ELF-1 (cell line): ENCODE measurements around the gene VPS45.
"Not testable (repeated sequence)": the region's sequence is repeated elsewhere in the genome, so short reads cannot be mapped to it uniquely, and the experiment has no call there.

Source experiments
- DNase-seq: peaks from one replicate; pipeline ENCODE4 v3.0.0-alpha.2; 2016; ENCODE audit warnings: low read depth, low spot score

VPS45 gene

DNA sequence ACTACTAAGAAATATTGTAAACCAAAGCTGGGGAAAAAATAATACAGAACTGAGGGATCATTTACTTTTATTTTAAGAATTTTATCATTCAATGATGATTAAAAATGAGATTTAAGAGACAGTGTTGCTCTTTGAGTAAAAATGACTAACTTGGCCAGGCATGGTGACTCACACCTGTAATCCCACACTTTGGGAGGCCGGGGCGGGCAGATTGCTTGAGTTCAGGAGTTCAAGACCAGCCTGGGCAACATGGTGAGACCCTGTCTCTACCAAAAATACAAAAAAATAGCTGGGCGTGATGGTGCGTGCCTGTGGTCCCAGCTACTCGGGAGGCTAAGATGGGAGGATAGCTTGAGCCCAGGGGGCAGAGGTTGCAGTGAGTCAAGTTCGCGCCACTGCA lies 60.3 kb downstream of the VPS45 start:
- no peak for DNase-seq

GRCh38 chr1:150132372-150132771 lies 64.8 kb downstream of the VPS45 start:
- DNase-seq = no peak

GRCh38 chr1:150134537-150134936 lies 67.0 kb downstream of the VPS45 start:
- DNase-seq = no peak

- DNase-seq = not testable (repeated sequence)
These were observed 67.8 kb downstream of the VPS45 start for GRCh38 chr1:150135400-150135799.

DNA sequence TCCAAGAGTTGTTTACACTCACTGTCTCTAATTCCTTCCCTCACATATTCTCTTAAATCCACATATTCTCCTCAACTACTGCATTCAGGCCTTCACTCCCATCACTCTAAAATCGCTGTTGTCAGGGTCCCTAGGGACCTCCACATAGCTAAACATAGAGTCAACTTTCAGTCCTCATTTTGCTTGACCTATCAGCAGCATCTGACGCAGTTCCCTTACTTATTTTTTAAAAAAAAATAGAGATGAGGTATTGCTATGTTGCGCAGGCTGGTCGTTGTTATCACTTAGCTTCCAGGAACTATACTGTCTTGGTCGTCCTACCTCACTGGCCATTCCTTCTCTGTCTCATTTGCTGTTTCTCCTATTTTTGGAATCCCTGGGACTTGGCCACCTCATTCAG lies 70.5 kb downstream of the VPS45 start:
- DNase-seq = no peak

GRCh38 chr1:150141452-150141851 lies 73.9 kb downstream of the VPS45 start:
- no peak for DNase-seq

GRCh38 chr1:150142083-150142482 lies 74.5 kb downstream of the VPS45 start:
- DNase-seq = no peak

GRCh38 chr1:150144606-150145005 lies 77.0 kb downstream of the VPS45 start:
- DNase-seq = no peak

DNA sequence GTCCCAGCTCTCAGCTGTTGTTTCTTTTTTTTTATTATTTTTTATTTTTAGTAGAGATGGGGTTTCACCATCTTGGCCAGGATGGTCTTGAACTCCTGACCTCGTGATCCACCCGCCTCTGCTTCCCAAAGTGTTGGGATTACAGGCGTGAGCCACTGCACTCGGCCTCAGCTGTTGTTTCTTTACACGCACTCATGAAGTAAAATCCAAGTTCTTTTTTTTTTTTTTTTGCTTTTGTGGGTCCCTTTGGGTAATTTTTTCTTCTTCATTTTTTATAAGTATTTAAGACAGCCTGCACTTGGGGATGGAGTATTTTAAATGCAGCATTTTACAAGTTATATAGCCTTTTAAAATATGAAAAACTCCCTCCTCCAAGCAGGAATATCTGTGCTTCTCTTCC lies 78.4 kb downstream of the VPS45 start:
- DNase-seq = not testable (repeated sequence)

DNA sequence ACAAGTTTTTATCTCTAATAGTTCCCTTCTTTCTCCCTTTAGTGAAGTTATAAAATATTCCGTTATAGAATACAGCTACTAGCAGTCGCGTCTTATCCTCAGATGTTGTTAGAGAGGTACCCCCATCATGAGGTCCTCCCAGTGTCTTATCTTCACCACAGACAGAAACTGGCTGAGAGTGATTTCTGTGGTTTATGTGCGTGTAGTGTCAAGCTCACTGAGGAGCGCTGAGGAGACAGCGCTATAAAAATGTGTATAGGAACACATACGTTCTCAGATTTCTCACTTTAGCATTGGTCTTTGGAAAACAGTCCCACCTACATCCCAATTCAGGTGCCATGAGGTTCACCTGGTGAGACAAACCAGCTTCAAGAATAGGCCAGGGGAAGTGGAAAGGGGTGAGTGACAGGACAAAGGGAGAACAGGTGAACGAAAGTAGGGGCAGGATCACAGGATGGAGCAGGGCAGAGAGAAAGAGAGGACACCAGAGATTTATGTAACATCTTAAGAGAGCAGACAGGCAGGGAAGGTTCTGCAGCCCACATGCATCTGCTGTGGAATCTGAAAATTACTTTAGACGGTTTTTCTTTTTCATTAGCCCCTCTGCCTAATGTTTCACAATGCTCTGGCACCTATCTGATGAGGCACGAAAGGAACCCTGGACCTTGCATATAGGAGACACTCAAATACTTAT lies 79.4 kb downstream of the VPS45 start:
- no peak for DNase-seq

DNA sequence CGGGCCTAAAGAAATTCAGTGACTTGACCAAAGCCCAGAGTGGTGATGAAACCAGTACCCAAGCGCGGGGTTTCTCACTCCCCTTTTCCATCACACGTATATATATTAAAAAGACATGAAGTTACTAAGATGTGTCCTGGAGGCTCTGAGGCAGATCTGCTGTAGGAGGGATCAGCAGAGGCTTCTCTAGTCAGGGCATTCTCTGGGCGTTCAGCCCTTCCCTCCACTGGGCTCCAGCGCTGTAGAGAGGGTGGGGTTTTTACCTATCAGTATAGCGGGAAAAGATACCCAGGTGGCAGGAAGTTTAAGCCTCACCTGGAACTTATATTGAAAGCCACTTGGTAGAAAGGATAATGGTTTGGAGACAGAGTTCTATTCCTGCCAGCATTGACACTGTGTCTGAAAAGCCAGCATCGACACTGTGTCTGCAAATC lies 81.3 kb downstream of the VPS45 start:
- no peak for DNase-seq

GRCh38 chr1:150149271-150150132 lies 81.9 kb downstream of the VPS45 start, which contains the start of gene PLEKHO1:
PLEKHO1 (plus strand) TSS chr1:150149916; CDS start chr1:150150258, 342 bp downstream.
- peak; percentile 75 for DNase-seq

- DNase-seq = peak; percentile 49
These were observed 82.8 kb downstream of the VPS45 start for GRCh38 chr1:150150133-150151021.

DNA sequence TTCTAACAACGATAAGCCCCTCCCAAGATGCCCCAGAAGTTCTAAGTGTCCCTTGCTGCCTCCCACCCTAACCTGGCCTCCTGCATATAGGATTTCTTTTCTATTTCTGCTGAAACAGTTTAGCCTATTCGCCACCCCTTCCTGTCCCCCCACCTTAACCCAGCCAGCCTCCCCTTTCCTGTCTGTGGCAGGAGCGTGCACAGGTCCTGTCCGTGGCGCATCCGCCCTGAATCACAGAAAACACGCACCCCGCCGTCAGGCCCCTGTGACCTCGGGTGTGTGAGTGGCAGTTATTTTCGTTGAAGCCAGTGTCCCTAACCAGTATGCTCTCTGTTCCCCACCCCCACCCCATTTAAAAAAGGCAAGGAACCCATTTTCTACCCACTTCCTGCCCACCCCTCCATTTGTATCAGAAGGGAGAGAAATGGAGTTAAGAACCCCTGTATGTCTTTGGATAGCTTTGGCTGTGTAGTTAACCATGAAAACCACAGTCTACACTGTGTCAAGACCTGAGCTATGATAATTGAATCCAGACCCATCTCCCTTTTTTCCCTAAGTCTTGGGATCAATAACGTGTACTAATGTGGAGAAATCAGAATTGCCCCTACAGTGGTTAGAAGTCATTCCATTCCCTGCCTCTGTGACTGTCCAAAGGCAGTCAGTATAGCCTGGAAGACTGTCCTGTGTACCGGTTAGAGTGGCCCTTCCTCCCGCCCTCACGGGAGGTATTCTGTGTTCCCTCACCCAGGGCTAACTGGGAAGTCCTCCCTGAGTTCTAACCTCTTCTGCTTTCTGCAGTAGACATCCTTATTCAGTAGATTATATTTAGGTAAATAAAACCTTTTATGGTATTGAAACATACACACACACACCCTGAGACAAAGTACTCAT lies 84.0 kb downstream of the VPS45 start:
- DNase-seq = no peak

- no peak for DNase-seq
These were observed 84.6 kb downstream of the VPS45 start for GRCh38 chr1:150152182-150152536.

DNA sequence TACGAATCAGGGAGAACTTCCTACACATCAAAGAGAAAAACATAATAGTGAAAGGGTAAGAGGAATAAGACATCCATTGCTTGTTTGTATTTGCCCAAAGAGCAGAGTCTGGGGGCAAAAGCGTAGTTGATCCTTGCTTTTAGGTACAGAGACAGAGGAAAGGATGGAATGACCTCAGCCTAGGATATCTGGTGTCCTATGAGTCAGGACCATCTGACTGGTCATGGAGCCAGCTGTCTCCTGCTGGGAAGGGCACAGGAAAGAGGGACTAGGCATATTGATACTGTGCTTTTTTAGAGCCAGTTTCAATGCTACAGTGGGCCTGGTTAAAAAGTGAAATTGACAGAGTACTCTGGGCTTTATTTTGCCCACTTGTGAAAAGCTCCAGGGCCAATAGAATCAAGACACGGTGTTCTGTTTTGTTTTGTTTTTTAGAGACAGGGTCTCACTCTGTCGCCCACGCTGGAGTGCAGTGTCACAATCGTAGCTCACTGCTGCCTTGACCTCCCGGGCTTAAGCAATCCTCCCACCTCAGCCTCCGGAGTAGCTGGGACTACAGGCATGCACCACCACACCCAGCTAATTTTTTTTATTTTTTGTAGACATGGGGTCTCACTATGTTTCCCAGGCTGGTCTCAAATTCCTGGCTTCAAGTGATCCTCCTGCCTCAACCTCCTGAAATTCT lies 85.3 kb downstream of the VPS45 start:
- DNase-seq = no peak

DNA sequence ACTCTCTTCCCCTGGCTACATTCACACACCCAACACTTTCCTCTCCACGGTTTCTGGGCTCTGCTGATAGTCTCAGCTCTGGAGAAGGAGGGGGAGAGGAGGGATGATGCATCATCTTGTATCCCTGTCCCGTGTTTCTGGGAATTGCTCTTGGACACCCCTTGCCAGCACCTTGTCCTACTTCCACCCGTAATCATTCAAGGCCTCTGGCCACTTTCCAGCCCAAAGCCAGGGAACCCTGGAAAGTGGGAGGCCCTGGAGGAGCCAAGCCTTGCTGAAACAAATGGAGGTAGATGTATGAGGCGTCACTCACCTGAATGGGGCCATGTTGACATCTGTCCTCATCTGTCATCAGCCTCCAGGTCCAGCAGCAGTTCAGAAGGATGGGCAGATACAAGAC lies 86.6 kb downstream of the VPS45 start:
- no peak for DNase-seq

- DNase-seq = no peak
These were observed 88.0 kb downstream of the VPS45 start for GRCh38 chr1:150155413-150156071.

DNA sequence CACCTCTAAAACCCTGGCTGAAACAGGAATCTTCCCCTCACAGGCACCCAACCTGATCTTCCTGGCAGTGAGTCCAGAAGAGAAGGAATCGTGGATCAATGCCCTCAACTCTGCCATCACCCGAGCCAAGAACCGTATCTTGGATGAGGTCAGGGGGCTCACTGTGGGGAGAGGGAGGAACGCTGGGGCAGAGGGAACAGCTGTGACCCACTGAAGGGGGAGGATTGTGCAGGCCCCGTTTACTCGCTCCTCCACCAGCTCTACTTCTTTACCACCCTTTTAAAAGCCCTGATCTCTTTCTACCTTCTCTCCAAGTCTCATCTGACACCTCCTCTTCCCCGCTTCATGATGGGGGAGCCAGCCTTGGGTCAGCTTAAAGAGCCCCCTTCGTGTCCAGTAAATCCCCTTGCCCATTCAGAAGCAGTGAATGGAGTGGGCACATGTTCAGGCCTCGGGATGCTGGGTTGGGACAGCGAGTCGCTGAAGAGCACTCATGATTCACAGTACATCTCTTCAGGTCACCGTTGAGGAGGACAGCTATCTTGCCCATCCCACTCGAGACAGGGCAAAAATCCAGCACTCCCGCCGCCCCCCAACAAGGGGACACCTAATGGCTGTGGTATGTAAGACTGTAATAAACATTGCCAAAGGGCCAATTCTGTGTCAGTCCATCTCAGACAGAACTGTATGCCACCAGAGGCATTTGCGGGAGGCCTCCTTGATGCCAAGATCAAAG lies 89.5 kb downstream of the VPS45 start:
- no peak for DNase-seq
